Stimulated activated CD4-positive, alpha-beta T cell treated with anti-CD3 and anti-CD28 coated beads, TNF-alpha, amount 100 ng/mL, for 1 hour (primary cell): ENCODE results near the gene PLXNC1.

Source experiments
- DNase-seq, 3 donors: peaks; one replicate each; pipeline ENCODE4 v3.0.0-alpha.2; 2020; ENCODE audit warnings: low read depth in 3 of 3, low spot score in 1 of 3

Gene PLXNC1

GRCh38 chr12:94178882-94179281 lies 30.5 kb downstream of the PLXNC1 start:
- DNase-seq = no peak

DNA sequence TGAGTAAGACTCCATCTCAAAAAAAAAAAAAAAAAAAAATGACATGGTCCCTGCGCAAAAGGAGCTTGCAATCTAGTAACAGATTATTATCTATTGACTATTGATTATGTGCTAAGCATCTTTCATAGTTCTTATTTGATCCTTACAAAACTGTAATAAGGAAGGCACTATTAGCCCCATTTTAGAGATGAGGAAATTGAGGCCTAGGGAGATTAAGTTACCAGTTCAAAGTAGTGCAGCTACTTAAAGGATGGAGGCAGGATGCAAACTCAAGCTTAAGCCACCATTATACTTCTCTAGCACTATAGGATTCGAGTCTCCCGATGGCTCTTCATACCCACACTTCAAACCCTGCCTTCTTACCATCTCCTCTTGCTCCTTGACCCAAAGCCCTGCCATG lies 31.3 kb downstream of the PLXNC1 start:
- DNase-seq = no peak

- DNase-seq = no peak
Measured at GRCh38 chr12:94180558-94181296, 32.4 kb downstream of the PLXNC1 start.

DNA sequence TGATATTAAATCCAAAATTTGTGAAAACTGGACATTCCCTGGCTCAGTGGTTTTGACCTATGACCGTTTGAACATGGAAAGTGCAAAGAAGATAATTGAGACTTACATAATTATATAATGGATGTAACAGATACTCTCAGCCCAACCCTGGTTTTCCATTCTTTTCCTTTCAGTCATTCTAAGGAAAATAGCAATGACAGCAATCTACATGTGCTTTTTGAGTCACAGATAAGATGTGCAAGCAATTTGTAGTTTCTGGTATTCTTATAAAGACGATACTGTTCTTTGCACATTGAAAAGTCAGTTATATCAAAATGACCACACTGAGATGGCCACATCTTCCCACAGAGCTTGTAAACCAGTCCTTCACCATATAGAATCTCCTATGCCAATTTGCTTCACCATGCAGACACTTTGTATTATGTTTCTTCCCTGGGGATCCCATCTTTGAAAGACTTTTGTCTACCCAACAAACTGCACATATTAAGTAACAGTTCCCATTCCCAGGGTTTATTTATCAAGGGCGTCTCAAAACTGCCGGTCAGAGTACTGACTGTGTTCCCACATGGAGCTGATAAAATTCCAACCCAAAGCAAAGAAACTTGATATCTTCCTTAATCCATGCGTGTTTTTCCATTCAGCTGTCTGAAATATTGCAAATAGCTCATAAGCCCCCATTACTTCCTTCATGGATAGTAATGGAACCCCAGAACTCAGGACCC lies 34.8 kb downstream of the PLXNC1 start:
- no peak for DNase-seq

GRCh38 chr12:94183708-94184379 lies 35.5 kb downstream of the PLXNC1 start:
- no peak for DNase-seq

DNA sequence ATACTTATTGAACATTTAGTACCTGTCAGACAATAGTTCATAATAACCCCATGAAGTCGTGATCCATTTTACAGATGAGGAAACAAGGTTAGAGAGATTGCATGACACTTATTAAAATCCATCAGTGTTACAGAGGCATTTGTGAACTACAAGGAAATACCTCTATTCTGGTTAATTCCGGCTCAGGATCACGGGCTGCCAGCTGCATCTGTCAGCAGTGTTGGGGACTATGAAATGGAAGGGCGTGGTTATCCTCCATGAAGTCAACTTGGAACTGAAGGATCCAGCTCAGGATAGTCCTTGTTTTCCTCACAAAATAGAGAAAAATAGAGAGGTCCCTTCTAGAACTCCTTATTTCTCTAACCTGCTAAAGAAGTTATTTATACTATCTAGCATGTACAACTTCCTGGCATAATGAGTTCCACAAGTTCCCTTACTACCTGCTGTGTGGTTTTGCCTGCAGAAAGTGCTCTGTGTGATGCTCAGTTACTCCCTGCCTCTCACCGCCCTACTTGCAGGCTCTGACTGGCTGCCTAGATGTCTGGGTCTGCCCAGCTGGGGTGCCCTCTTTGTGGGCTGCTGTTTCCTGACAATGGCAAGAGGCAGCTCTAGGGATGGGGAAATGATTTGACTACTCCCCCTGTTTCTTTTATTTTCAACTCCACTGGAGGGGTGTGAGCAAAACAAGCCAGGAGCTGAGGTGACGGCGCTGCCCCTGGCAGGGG lies 36.8 kb downstream of the PLXNC1 start:
- DNase-seq = no peak

GRCh38 chr12:94185801-94186200 lies 37.4 kb downstream of the PLXNC1 start:
- DNase-seq = no peak

- no peak for DNase-seq
Measured at GRCh38 chr12:94186278-94187241, 38.2 kb downstream of the PLXNC1 start.

GRCh38 chr12:94187361-94187760 lies 39.0 kb downstream of the PLXNC1 start:
- DNase-seq = no peak

DNA sequence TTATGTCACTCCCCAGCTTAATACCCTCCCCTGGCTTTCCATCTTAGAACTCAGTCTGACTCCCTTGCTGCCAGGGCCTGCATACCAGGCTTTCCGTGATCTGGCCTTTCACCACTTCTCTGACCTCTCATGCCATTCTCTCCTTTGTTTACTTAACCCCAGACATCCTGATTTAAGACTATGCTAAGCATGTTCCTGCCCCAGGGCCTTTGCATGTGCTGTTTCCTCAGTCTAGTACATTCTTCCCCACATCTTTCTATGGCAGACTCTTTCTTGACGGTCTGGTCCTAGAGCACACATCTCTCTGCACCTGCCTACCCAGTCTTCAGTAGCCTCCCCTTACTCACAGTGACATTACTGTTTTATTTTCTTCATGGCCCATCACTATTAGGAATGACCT lies 42.2 kb downstream of the PLXNC1 start:
- DNase-seq = no peak

- no peak for DNase-seq
Measured at GRCh38 chr12:94191023-94191422, 42.6 kb downstream of the PLXNC1 start.

DNA sequence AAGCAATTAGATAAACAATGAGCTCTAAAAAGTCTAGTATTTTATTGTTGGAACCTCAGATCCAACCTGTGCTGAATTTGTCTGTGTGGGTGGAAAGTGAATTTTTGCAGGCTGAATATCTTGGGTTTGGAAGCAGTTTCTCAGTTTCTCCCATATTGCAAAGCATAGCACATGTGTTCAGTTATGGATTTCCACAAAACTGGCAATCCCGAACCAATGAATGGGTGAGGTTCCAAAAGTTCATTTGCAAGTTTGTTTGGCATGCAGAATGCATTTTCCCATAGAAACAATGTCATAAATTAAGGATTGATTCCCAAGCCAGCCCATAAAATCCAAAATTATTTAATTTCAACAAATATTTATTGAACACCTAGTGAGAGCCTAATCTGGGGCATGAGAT lies 43.4 kb downstream of the PLXNC1 start:
- no peak for DNase-seq

DNA sequence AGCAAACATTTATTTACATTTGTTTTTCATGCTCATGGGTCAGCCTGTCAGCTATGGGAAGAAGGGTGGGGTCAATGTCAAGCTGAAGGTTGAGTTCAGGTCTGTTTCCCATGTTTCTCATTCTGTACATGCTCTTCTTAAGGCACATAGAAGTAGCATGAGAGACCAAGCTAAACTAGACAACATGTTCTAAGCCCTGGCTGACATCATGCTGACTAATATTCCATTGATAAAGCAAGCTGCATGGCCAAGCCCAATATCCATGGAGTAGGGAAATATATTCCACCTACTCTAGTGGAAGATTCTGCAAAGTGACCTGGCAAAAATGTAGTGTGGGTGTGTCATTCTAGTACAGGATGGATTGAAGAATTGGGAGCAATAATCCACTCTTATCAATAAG lies 44.1 kb downstream of the PLXNC1 start:
- DNase-seq = no peak

DNA sequence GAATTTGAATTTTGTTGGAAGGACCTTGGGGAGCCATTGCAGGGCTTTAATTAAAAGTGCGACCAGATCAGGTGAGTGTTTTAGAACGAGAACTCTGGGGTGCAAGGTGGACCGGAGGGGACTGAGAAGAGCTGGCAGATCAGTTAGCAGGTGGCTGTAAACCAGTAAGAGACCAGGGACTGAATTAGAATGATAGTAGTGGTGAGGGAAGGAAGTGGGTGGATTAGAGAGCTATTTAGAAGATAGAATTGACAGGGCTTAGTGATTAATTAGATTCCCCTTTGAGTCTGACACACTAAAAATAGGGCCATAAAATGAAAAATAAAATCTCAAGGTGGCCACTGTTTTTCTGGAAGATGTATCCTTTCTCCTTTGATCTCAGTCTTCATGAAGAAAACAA lies 44.8 kb downstream of the PLXNC1 start:
- no peak for DNase-seq

DNA sequence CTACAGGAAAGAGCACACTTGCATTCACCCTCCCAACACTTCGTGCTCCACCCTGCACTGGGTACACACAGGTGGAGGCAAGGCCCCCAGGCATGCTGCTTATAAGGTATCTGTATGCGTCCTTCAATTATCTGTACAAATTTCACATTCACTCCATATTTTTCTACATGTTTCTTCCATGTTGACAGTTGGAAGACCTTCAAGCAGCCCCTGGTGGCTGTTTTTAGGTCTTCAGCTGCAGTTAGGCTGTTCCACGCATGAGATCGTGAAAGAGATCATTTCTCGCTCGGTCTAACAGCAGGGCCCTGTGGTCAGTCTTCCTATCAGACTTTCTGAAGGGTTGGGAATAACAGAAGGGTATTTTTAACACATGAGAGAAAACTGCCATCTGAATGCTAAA lies 47.1 kb downstream of the PLXNC1 start:
- DNase-seq = no peak

DNA sequence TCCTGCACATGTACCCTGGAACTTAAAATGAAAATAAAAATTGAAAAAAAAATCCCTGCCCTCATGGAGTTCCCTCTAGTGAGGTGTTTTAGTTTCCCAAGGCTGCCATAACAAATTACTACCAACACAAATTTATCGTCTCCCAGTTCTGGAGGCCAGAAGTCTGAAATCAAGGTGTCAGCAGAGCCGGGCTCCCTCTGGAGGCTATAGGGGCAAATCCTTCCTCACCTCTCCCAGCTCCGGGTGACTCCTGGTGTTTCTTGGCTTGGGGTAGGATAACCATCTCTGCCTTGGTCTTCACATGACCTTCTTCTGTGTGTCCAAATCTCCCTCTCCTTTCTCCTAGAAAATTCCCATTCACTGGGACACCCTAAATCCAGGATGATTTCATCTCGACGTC lies 50.1 kb downstream of the PLXNC1 start:
- no peak for DNase-seq

- DNase-seq = no peak
Measured at GRCh38 chr12:94198872-94199271, 50.5 kb downstream of the PLXNC1 start.

- no peak for DNase-seq
Measured at GRCh38 chr12:94200069-94200468, 51.7 kb downstream of the PLXNC1 start.

- no peak for DNase-seq
Measured at GRCh38 chr12:94200695-94201094, 52.3 kb downstream of the PLXNC1 start.
